OCI-LY1 (cell line): ENCODE measurements around the gene BAIAP2L2.

ENCODE experiments used
- H2AFZ ChIP-seq: fragments of 200-600 bp; sonication (generic), shearing (Covaris generic); 2 replicates; pipeline ENCODE4 v1.6.0; 2014; ENCODE audit warnings: antibody characterized with exemption, mild to moderate bottlenecking, low read length
- H3F3A ChIP-seq: fragments of 200-600 bp; sonication (generic), shearing (Covaris generic); 2 replicates; pipeline ENCODE4 v1.6.0; 2014; ENCODE audit warnings: mild to moderate bottlenecking, antibody characterized with exemption, low read length, moderate library complexity; ENCODE audit not compliant: insufficient read depth
- H3K27ac ChIP-seq: fragments of 200-600 bp; sonication (generic); 2 replicates; pipeline ENCODE4 v1.5.1; 2014; ENCODE audit warnings: low read length, mixed run types, mild to moderate bottlenecking, low read depth; ENCODE audit not compliant: poor library complexity, severe bottlenecking
- H3K27me3 ChIP-seq: fragments of 200-600 bp; sonication (generic); 2 replicates; pipeline ENCODE4 v1.6.0; 2014; ENCODE audit warnings: antibody characterized with exemption, mild to moderate bottlenecking, low read length, moderate library complexity; ENCODE audit not compliant: insufficient read depth
- H3K36me3 ChIP-seq: fragments of 200-600 bp; sonication (generic); 2 replicates; pipeline ENCODE4 v1.6.1; 2014; ENCODE audit warnings: mild to moderate bottlenecking, antibody characterized with exemption, low read length, moderate library complexity, mixed read lengths; ENCODE audit not compliant: insufficient read depth
- H3K4me1 ChIP-seq: fragments of 200-600 bp; sonication (generic); 2 replicates; pipeline ENCODE4 v1.5.1; 2014; ENCODE audit warnings: mild to moderate bottlenecking, low read length, moderate library complexity; ENCODE audit not compliant: insufficient read depth, severe bottlenecking
- H3K4me2 ChIP-seq: fragments of 200-600 bp; sonication (generic), shearing (Covaris generic); 2 replicates; pipeline ENCODE4 v1.6.1; 2014; ENCODE audit warnings: low read length
- H3K4me3 ChIP-seq: fragments of 200-600 bp; sonication (generic); 2 replicates; pipeline ENCODE4 v1.5.1; 2014; ENCODE audit warnings: low read length, low read depth, mild to moderate bottlenecking, mixed read lengths; ENCODE audit not compliant: poor library complexity, severe bottlenecking
- H3K79me2 ChIP-seq: fragments of 200-600 bp; shearing (Covaris generic); 2 replicates; pipeline ENCODE4 v1.6.1; 2016; ENCODE audit warnings: mixed run types, low read length, mixed read lengths; ENCODE audit not compliant: insufficient read depth
- H3K9ac ChIP-seq: fragments of 200-600 bp; sonication (generic), shearing (Covaris generic); 2 replicates; pipeline ENCODE4 v1.6.1; 2014; ENCODE audit warnings: mild to moderate bottlenecking, low read length, mixed read lengths
- H3K9me2 ChIP-seq: fragments of 200-600 bp; sonication (generic), shearing (Covaris generic); 2 replicates; pipeline ENCODE4 v1.6.1; 2014; ENCODE audit warnings: low read depth, mild to moderate bottlenecking, low read length, mixed read lengths
- H3K9me3 ChIP-seq: fragments of 200-600 bp; shearing (Covaris generic); 2 replicates; pipeline ENCODE4 v1.6.1; 2014; ENCODE audit warnings: low read length, mixed read lengths
- H4K20me1 ChIP-seq: fragments of 200-600 bp; sonication (generic), shearing (Covaris generic); 2 replicates; pipeline ENCODE4 v1.6.0; 2016; ENCODE audit warnings: mild to moderate bottlenecking, low read length; ENCODE audit not compliant: insufficient read depth
- EZH2 ChIP-seq: fragments of 200-600 bp; sonication (generic), shearing (Covaris generic); IDR thresholded peaks from 2 replicates; pipeline ENCODE4 v1.8.0; 2017; ENCODE audit warnings: borderline replicate concordance, mixed run types, mild to moderate bottlenecking, antibody characterized with exemption, low read length, moderate library complexity, mixed read lengths
- TF ChIP-seq, protein P1 (sequence below): fragments of 200-600 bp; sonication (generic), shearing (Covaris generic); IDR thresholded peaks from 2 replicates; pipeline ENCODE4 v1.5.1; 2017; ENCODE audit warnings: mild to moderate bottlenecking, antibody characterized with exemption, low read length, moderate library complexity, mixed read lengths

The BAIAP2L2 gene

DNA sequence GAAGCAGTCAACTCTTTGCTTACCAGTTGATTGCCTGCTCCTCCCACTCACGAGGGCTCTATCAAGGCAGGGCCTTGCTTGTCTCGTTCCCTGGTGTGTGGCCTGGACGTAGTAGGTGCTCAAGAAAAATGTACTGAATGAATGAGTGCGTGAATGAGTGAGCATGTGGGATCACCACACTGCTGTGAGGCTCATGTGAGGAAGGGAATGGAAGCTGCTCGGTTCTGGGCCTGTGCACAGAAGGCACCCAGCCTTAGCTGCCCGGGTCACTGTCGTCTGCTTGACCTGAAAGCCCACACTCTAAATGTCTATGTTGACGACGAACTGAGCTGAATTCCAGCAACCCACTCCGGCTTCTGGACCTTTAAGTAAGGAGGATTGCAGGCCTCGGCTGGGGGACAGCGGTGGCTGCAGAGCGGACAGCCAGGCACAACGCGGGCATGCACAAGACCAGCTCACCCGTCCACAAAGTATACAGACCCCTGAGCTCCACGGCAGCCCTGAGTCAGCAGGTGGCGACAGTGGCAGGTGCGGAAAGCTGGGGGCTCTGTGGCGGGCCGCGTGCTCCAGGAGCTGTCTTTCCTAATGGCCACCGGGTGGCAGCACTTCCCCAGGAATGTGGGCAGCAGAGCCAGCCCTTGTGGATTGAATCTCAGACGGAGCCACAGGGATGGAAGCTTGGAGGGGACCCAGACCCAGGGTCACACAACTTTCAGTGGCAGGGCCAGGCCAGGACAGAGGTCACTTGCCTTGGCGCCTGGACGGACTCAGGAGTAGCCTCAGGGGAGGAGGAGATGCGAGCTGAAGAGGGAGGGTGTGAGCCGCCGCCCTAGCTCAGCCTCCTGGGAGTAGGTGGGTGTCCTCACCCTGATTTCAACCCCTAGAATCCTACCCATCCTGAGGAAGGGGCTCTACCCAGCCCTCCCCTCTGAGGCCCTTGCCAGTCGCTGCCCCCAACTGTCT, 58.3 kb downstream of the BAIAP2L2 start:
- Histone ChIP-seq H3K27me3 (peaks cover 8% of the 10 kb centered on the region; the same call in 1 of the 2 replicates), H3K9me2 (no peaks in the 10 kb centered on the region), H3K36me3 (no peaks in the 10 kb centered on the region), H3F3A (no peaks in the 10 kb centered on the region), H2AFZ (no peak overlapping the region), H3K4me1 (no peaks in the 10 kb centered on the region), H3K4me3 (no peak overlapping the region), H4K20me1 (no peaks in the 10 kb centered on the region), H3K79me2 (no peaks in the 10 kb centered on the region), H3K9ac (no peak overlapping the region), H3K27ac (no peak overlapping the region), H3K9me3 (no peaks in the 10 kb centered on the region), H3K4me2 (no peak overlapping the region)
- TF ChIP-seq, protein P1, sequence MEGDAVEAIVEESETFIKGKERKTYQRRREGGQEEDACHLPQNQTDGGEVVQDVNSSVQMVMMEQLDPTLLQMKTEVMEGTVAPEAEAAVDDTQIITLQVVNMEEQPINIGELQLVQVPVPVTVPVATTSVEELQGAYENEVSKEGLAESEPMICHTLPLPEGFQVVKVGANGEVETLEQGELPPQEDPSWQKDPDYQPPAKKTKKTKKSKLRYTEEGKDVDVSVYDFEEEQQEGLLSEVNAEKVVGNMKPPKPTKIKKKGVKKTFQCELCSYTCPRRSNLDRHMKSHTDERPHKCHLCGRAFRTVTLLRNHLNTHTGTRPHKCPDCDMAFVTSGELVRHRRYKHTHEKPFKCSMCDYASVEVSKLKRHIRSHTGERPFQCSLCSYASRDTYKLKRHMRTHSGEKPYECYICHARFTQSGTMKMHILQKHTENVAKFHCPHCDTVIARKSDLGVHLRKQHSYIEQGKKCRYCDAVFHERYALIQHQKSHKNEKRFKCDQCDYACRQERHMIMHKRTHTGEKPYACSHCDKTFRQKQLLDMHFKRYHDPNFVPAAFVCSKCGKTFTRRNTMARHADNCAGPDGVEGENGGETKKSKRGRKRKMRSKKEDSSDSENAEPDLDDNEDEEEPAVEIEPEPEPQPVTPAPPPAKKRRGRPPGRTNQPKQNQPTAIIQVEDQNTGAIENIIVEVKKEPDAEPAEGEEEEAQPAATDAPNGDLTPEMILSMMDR, result peak; percentile 97
- no peak for TF ChIP-seq EZH2

DNA sequence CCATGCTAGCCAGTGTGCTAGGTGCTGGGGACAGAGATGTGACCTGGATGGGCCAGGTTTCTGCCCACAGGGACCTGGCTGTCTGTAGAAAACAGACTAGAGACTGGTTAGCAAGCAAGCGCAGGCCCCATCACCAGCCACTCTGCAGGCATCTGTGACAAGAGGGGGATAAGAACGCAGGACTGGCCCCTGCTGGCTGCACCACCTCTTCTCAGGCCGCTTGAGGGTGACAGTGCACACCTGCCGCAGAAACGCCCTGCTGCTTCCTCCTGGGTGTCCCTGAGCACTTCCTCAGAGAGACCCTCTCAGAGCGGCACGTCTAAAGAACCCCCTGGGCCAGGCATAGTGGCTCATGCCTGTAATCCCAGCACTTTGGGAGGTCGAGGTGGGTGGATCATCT, 59.2 kb downstream of the BAIAP2L2 start:
- Histone ChIP-seq H3K4me1 (no peaks in the 10 kb centered on the region), H3K27ac (no peak overlapping the region), H3K36me3 (no peaks in the 10 kb centered on the region), H3K9ac (no peak overlapping the region), H3K4me2 (no peak overlapping the region), H2AFZ (no peak overlapping the region), H3K9me2 (no peaks in the 10 kb centered on the region), H3K27me3 (peaks cover 10% of the 10 kb centered on the region; the same call in 1 of the 2 replicates), H3K79me2 (no peaks in the 10 kb centered on the region), H4K20me1 (no peaks in the 10 kb centered on the region), H3F3A (no peaks in the 10 kb centered on the region), H3K9me3 (no peaks in the 10 kb centered on the region), H3K4me3 (no peak overlapping the region)
- TF ChIP-seq, protein P1, result peak; percentile 25; the same call in 1 of the 2 replicates
- no peak for TF ChIP-seq EZH2

DNA sequence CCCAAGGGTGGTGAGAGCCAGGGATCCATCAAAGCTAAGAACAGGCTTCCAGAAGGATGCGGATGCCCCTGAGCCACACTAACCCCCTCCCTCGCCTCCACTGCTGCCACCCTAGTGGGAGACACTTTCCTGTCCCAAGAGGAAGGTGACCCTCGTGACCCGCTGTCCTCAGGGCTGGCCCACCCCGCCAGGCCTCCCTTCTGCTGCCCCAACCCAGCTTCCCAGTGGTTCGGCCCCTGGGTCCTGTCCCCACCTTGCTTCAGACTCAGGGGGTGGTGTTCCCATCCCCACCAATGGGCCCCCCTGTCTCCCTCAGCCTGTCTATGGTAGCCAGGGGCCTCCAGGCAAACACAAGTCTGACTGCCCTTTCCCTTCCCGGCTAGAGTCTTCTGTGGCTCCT, 59.8 kb downstream of the BAIAP2L2 start:
- TF ChIP-seq EZH2, result no peak
- Histone ChIP-seq H4K20me1 (no peaks in the 10 kb centered on the region), H2AFZ (no peak overlapping the region), H3K9ac (no peak overlapping the region), H3K79me2 (no peaks in the 10 kb centered on the region), H3K9me3 (no peaks in the 10 kb centered on the region), H3K4me3 (no peak overlapping the region), H3K27ac (no peak overlapping the region), H3K4me1 (no peaks in the 10 kb centered on the region), H3K27me3 (peaks cover 10% of the 10 kb centered on the region; the same call in 1 of the 2 replicates), H3F3A (no peaks in the 10 kb centered on the region), H3K9me2 (no peaks in the 10 kb centered on the region), H3K36me3 (no peaks in the 10 kb centered on the region), H3K4me2 (no peak overlapping the region)
